AG09319 (cell line): Measurements from ENCODE around the gene GSTT2B.
"Not testable (repeated sequence)": the region's sequence is repeated elsewhere in the genome, so short reads cannot be mapped to it uniquely, and the experiment has no call there.

ENCODE experiments used
- DNase-seq: peaks from one replicate; pipeline ENCODE4 v3.0.0-alpha.2; 2010; ENCODE audit warnings: low read depth; ENCODE audit errors: extremely low read depth
- TF ChIP-seq, protein P1 (sequence below): IDR thresholded peaks from 2 replicates; pipeline ENCODE4 v1.5.1; 2011; ENCODE audit warnings: low read depth, mild to moderate bottlenecking, inconsistent platforms, low read length, moderate library complexity

The GSTT2B gene

DNA sequence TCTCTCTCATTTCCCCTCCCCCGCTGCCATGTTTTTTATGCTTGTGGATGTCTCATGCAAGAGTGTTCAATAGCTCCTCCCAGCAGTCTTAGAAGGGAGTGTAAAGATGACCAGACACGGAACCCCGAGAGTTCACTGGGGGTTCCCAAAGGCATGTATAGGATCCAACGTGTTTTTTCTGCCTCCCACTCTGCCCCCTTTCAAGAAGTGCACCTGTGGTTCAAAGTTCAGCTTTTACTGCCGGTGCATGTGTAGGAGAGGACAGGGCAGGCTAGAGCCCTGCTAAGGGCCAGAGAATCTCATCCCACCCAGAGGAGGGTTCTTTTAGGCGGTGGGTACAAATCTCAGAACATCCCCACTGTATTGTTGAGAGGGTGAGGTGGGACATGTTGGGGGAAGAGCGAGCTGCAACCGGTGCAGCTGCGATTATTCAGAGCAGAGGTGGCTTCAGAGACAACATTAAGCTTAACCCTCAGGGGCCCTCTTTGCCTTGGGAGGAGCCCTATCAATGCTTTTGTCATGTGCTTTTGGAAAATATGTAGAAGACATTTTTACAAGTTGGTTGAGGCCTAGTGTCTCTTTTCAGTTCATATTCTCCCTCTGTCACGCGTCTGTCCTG, 52.3 kb downstream of the GSTT2B start:
- DNase-seq, result no peak
- TF ChIP-seq, protein P1, sequence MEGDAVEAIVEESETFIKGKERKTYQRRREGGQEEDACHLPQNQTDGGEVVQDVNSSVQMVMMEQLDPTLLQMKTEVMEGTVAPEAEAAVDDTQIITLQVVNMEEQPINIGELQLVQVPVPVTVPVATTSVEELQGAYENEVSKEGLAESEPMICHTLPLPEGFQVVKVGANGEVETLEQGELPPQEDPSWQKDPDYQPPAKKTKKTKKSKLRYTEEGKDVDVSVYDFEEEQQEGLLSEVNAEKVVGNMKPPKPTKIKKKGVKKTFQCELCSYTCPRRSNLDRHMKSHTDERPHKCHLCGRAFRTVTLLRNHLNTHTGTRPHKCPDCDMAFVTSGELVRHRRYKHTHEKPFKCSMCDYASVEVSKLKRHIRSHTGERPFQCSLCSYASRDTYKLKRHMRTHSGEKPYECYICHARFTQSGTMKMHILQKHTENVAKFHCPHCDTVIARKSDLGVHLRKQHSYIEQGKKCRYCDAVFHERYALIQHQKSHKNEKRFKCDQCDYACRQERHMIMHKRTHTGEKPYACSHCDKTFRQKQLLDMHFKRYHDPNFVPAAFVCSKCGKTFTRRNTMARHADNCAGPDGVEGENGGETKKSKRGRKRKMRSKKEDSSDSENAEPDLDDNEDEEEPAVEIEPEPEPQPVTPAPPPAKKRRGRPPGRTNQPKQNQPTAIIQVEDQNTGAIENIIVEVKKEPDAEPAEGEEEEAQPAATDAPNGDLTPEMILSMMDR, result no peak

DNA sequence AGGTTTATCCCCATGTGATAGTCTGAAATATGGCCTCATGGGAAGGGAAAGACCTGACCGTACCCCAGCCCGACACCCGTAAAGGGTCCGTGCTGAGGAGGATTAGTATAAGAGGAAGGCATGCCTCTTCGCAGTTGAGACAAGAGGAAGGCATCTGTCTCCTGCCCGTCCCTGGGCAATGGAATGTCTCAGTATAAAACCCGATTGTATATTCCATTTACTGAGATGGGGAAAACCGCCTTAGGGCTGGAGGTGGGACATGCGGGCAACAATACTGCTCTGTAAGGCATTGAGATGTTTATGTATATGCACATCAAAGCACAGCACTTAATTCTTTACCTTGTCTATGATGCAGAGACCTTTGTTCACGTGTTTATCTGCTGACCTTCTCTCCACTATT, 53.6 kb downstream of the GSTT2B start:
- not testable (repeated sequence) for DNase-seq
